NCI-H146 (cell line): ENCODE measurements around the gene KAT6B.
"Not testable (repeated sequence)": the region's sequence is repeated elsewhere in the genome, so short reads cannot be mapped to it uniquely, and the experiment has no call there.

Experiments
- DNase-seq: peaks from one replicate; lab custom pipeline; 2025; lab: John Stamatoyannopoulos, UW

KAT6B gene

DNA sequence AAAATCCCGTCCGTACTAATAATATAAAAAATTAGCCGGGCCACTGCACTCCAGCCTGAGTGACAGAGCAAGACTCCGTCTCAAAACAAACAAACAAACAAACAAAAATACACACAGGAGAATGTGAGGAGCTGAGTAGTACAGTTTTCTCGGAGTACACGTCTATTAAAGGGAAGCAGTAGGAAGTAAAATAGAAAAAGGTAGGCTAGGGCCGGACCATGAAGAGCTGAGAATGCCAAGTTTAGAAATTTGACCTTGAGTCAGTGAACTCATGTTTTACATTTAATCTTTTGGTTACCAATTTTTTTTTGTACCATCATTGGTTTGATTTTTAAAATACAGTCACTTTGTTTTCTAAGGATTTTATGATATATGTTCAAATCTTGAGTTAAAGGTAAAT is 64.1 kb downstream of the KAT6B start:
- DNase-seq: no peak

- no peak for DNase-seq
Observed at GRCh38 chr10:74891053-74891452, 64.7 kb downstream of the KAT6B start.

GRCh38 chr10:74892839-74893238 is 66.4 kb downstream of the KAT6B start:
- DNase-seq: no peak

DNA sequence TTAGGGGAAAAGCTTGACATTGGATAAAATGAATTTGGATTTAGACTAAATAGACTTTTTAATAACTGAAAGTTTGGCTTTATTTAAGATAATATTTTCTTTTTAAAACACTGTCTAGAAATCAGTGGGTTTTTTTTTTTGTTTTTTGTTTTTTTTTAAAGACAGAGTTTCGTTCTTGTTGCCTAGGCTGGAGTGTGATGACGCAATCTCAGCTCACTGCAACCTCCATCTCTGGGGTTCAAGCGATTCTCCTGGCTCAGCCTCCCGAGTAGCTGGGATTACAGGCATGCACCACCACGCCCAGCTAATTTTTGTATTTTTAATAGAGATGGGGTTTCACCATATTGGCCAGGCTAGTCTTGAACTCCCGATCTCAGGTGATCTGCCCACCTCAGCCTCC is 66.9 kb downstream of the KAT6B start:
- DNase-seq: not testable (repeated sequence)

GRCh38 chr10:74896788-74897527 is 70.6 kb downstream of the KAT6B start:
- DNase-seq: peak; percentile 57

GRCh38 chr10:74898201-74898976 is 72.0 kb downstream of the KAT6B start:
- no peak for DNase-seq

DNA sequence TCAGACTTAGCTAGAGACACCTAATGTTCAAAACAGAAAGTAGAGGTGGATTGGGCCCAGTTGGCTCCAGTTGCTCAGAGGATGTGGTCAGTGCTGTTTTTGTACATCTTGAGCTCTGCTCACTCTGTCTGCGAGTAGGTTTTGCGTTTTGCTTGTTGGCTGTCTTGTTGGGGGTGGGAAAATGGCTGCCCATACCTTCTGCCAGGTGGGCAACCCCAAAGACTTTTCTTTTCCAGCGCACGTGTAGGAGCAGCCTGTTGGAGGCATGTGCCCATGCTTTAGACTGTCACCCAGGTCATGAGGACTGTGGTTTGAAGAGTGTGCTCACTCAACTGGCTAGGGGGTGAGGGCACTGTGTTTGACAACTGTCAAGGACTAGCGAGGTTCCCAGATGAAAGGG is 73.9 kb downstream of the KAT6B start:
- DNase-seq: no peak

GRCh38 chr10:74901301-74901700 is 74.9 kb downstream of the KAT6B start:
- peak; percentile 44 for DNase-seq

- no peak for DNase-seq
Observed at GRCh38 chr10:74901867-74902450, 75.6 kb downstream of the KAT6B start.

DNA sequence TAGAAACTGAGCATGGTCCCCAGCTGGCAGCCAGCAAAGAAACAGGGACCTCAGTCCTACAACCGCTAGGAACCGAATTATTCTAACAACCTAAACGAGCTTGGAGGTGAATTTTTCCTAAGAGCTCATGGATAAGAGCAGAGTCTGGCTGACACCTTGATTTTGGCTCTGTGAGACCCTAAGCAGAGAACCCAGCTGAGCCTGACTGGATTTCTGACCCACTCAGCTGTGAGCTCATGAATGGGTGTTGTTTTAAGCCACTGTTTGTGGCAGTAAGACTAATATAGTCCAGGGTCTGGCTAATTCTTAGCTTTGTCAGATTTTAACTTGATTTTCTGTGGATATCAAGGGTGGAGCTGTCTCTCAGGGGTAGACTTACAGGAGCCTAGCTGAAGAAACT is 77.1 kb downstream of the KAT6B start:
- DNase-seq: no peak

GRCh38 chr10:74906611-74907198 is 80.3 kb downstream of the KAT6B start:
- DNase-seq: no peak

DNA sequence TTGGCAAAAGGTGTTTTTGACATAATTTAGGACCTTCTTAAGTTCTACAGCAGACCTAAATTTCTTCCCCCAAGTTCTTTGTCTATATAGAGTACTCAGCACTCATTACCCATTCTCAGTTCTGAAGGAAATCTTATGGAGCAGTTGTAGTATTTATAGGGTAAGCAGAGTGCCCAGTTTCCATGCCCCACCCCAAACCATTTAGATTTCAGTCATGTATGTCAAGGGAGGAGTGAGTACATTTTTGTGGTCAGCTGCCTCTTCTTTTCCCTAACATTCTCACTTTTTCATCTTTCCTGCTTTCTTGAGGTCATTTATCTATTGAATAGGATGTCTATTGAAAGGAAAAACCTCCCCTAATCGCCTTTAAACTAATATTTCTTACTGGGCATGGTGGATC is 83.3 kb downstream of the KAT6B start:
- DNase-seq: no peak

DNA sequence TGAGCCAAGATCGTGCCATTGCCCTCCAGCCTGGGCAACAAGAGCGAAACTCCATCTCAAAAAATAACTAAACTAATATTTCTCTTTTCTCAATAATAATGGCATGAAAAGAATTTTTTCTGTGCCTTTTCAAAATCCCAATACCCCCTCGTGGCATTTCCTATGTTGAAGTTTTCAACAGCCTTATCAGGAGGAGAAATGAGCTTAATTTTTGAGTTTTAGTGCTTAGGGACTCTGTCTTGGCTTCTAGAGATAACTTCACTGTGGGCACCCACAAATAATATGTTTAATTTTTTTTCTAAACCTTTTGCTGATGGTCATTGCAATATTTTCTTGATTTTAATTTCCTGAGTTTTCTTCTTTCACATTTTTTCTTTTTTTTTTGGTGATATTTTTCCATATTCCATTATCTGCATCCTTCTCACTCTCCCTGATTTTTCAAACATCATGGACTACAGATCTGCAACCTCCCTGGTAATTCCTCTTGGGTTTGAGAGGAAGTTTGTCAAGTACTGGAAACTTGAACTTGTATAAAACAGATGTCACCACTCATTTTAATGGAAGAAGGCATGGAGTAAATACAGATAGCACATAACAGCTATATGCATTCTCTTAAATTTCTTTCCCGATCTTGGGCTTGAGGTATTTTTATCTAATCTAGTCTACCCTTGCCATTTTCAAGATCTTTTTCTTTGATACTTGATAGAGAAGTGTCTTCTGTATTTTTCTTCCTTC is 84.0 kb downstream of the KAT6B start:
- DNase-seq: no peak

DNA sequence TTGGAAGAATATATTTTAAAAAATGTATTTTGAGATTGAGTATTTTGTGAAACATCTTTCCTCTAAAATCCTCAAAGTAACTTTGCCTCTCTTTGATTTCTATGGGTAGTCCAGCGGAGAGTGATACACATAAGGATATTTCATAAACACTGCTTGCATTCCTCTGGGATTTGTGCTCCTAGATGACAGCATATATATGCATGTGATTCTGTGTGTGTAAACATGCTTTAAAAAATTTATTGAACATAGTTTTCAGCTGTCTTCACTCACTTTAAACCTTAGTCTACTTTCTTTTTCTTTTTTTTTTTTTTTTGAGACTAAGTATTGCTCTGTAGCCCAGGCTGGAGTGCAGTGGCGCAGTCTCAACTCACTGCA is 84.6 kb downstream of the KAT6B start:
- DNase-seq: no peak

DNA sequence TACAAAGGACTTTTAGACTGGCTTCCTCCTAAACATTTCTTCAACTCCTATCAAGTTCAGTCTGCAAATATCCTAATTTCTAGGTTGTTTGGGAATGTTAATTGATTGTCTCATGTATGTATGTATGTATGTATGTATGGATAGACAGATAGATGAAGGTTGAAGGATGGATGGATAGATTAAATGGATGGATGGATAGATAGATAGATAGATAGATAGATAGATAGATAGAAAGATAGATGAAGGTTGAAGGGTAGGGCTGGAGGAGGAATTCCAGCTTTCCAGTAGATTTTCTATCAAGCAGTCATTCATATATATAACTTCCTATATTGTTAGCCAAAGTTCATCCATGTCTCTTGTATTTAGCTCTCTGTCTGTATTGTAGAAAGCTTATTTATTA is 85.8 kb downstream of the KAT6B start:
- no peak for DNase-seq

- DNase-seq: peak; percentile 13
Observed at GRCh38 chr10:74912682-74913081, 86.3 kb downstream of the KAT6B start.

DNA sequence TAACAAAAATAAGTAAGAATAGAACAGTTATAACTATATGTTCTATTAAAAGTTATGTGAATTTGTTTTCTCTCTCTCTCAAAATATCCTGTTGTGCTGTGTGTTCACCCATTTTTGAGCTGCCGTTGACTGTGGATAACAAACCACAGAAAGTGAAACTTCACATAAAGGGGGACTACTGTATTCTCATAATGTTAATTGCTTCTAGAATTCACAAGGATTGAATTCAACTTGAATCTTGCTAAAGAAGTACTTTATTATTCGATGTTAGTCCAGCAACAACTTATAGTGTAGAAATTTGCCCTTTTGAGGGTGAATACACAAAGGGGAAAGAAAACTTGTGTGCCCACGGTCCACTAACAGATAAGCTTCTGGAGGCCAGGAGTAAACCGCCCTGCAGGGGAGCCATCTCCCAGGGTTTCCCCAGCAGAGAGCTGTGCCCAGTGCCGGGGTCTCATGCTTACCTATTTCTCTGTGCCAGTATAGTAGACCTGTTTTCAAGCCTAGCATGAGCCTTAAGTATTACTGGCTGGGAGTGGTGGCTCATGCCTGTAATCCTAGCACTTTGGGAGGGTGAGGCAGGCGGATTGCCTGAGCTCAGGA is 87.1 kb downstream of the KAT6B start:
- DNase-seq: no peak

GRCh38 chr10:74916283-74916682 is 89.9 kb downstream of the KAT6B start:
- DNase-seq: no peak

GRCh38 chr10:74917481-74918077 is 91.2 kb downstream of the KAT6B start:
- no peak for DNase-seq

DNA sequence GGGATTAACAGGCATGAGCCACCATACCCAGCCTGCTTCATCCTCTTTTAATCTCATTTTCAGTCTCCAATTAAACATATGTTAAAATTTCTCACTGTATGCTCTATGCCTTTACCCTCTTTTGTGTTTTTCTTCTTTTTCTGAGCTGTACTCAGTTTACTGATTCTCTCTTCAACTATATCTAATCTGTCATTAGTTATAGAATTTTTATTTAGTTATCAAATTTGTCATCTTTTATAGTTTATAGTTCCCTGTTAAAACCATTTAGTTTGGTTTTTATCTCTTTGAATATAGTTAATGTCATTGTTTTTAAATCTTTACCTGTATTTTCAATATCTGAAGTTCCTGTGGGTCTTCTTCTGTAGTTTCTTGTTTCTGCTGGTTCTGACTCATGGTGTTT is 93.3 kb downstream of the KAT6B start:
- no peak for DNase-seq

DNA sequence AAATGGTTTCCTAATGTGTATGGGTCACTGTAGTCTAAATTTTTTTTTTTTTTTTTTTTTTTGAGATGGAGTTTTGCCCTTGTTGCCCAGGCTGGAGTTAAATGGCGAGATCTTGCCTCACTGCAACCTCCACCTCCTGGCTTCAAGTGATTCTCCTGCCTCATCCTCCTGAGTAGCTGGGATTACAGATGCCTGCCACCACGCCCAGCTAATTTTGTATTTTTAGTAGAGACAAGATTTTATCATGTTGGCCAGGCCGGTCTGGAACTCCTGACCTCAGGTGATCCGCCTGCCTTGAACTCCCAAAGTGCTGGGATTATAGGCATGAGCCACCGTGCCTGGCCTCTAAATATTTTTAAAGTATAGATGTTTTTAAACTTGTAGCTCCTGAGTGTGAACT is 94.7 kb downstream of the KAT6B start:
- not testable (repeated sequence) for DNase-seq
